HG02973 (cell line): Measurements from ENCODE around the gene NRF1.
A peak's percentile ranks its signal among the peaks of the same experiment; 100 is the strongest.
"Not testable (repeated sequence)": the region's sequence is repeated elsewhere in the genome, so short reads cannot be mapped to it uniquely, and the experiment has no call there.

Source experiments
- ATAC-seq: cut with Tn5 transposase; IDR thresholded peaks from one replicate; pipeline ENCODE4 v1.9.1; 2021; ENCODE audit warnings: moderate library complexity; ENCODE audit not compliant: unreplicated experiment

The NRF1 gene

GRCh38 chr7:129611246-129612111, at the start of gene NRF1:
TSS of gene NRF1 (plus strand) at chr7:129611720. CDS start at chr7:129657352, 45,632 bp downstream.
- peak; percentile 70 for ATAC-seq

GRCh38 chr7:129566323-129566722, 45.2 kb upstream of the NRF1 start:
- not testable (repeated sequence) for ATAC-seq

GRCh38 chr7:129567377-129567776, 44.1 kb upstream of the NRF1 start:
- no peak for ATAC-seq

- ATAC-seq, result no peak
These were observed 43.3 kb upstream of the NRF1 start for GRCh38 chr7:129568240-129568639.

- ATAC-seq, result no peak
These were observed 42.2 kb upstream of the NRF1 start for GRCh38 chr7:129569326-129569725.

GRCh38 chr7:129569811-129570215, 41.7 kb upstream of the NRF1 start:
- no peak for ATAC-seq

GRCh38 chr7:129571201-129571600, 40.3 kb upstream of the NRF1 start:
- no peak for ATAC-seq

- no peak for ATAC-seq
These were observed 39.3 kb upstream of the NRF1 start for GRCh38 chr7:129572205-129572604.

GRCh38 chr7:129574487-129574886, 37.0 kb upstream of the NRF1 start:
- no peak for ATAC-seq

- no peak for ATAC-seq
These were observed 35.8 kb upstream of the NRF1 start for GRCh38 chr7:129575699-129576098.

- no peak for ATAC-seq
These were observed 35.4 kb upstream of the NRF1 start for GRCh38 chr7:129576138-129576537.

GRCh38 chr7:129578829-129579228, 32.7 kb upstream of the NRF1 start:
- ATAC-seq, result no peak

GRCh38 chr7:129586179-129586578, 25.3 kb upstream of the NRF1 start:
- not testable (repeated sequence) for ATAC-seq

GRCh38 chr7:129588268-129588667, 23.3 kb upstream of the NRF1 start:
- no peak for ATAC-seq

GRCh38 chr7:129591868-129592267, 19.7 kb upstream of the NRF1 start:
- ATAC-seq, result no peak

GRCh38 chr7:129596386-129596785, 15.1 kb upstream of the NRF1 start:
- not testable (repeated sequence) for ATAC-seq

GRCh38 chr7:129597672-129598071, 13.8 kb upstream of the NRF1 start:
- no peak for ATAC-seq

- no peak for ATAC-seq
These were observed 12.3 kb upstream of the NRF1 start for GRCh38 chr7:129599174-129599573.

- ATAC-seq, result not testable (repeated sequence)
These were observed 7.9 kb upstream of the NRF1 start for GRCh38 chr7:129603594-129603993.

GRCh38 chr7:129604021-129604420, 7.5 kb upstream of the NRF1 start:
- not testable (repeated sequence) for ATAC-seq

- no peak for ATAC-seq
These were observed 6.6 kb upstream of the NRF1 start for GRCh38 chr7:129604713-129605437.
